ENCODE measurements around the gene PDE11A. TPM values are rescaled to one million over a fixed set of nuclear protein-coding genes. Genes with fewer than 3 reads are reported as not detected.

Gene PDE11A
- total and polyA plus RNA-seq, 2 of the 8 experiments (the other 6 are each of a cell fraction or from before 2014, with no cell fraction given): 0.19 to 0.23 TPM

GRCh38 chr2:178076130-178076529 is 3.6 kb upstream of the PDE11A start:
- Histone ChIP-seq H4K8ac (ENCODE audit: extremely low read depth, insufficient read depth, low read length) (no peak overlapping the region), H2AK5ac (ENCODE audit: low read depth, low read length) (no peak overlapping the region), H3K27ac (ENCODE audit: low read depth, low read length) (no peak overlapping the region), H3K4me3 (ENCODE audit: extremely low read depth in 1 of 4, insufficient read depth in 2 of 4, low read depth in 3 of 4, low read length in 4 of 4) (no peak overlapping the region), H2BK20ac (ENCODE audit: low read length) (no peak overlapping the region), H3K27me3 (replicated peaks in 1 of 4; ENCODE audit: control insufficient read depth in 3 of 4, extremely low read depth in 1 of 4, insufficient read depth in 3 of 4, low read length in 3 of 4) (peaks cover 0 to 12% (median 10%) of the 10 kb centered on the region in 4 experiments; a peak in 4 of 7 replicates), H3K4me1 (replicated peaks in 1 of 4; ENCODE audit: control insufficient read depth in 3 of 4, insufficient read depth in 4 of 4, low read length in 3 of 4) (peaks cover 0 to 7% (median 1%) of the 10 kb centered on the region in 4 experiments; a peak in 2 of 7 replicates), H4K5ac (ENCODE audit: insufficient read length, low read depth, low read length) (no peak overlapping the region), H2BK15ac (ENCODE audit: low read length) (no peak overlapping the region), H3K23ac (ENCODE audit: insufficient read length) (no peak overlapping the region), H3K18ac (ENCODE audit: extremely low read depth, low read length) (no peak overlapping the region), H3K79me2 (ENCODE audit: control insufficient read depth in 1 of 2, insufficient read depth in 2 of 2, low read length in 2 of 2) (no peaks in the 10 kb centered on the region), H2AFZ (ENCODE audit: low read length) (no peak overlapping the region), H3K23me2 (ENCODE audit: low read depth, low read length) (peaks cover 9% of the 10 kb centered on the region), H3K9ac (replicated peaks in 1 of 4; ENCODE audit: extremely low read depth in 1 of 4, low read depth in 3 of 4, low read length in 3 of 4) (no peak overlapping the region), H4K91ac (replicated peaks; ENCODE audit: insufficient read length, low read length) (no peak overlapping the region), H3K36me3 (ENCODE audit: control insufficient read depth in 2 of 4, insufficient read depth in 4 of 4, low read length in 3 of 4) (no peaks in the 10 kb centered on the region), H3K79me1 (ENCODE audit: low read depth, low read length) (no peaks in the 10 kb centered on the region), H3K56ac (replicated peaks; ENCODE audit: insufficient read length, low read depth, low read length) (no peak overlapping the region), H3K14ac (ENCODE audit: insufficient read length) (no peak overlapping the region), H2BK5ac (ENCODE audit: low read depth, low read length) (no peak overlapping the region), H2BK12ac (ENCODE audit: low read depth, low read length) (no peak overlapping the region), H3K9me3 (ENCODE audit: insufficient read depth in 2 of 2, low read depth in 1 of 2, low read length in 1 of 2) (peaks cover 2 to 4% of the 10 kb centered on the region in 2 experiments; a peak in 1 of 4 replicates), H4K20me1 (replicated peaks in 1 of 2; ENCODE audit: control insufficient read depth in 1 of 2, insufficient read depth in 2 of 2, low read length in 2 of 2) (no peaks in the 10 kb centered on the region), H2BK120ac (replicated peaks; ENCODE audit: low read depth, low read length) (no peak overlapping the region), H3K4me2 (ENCODE audit: insufficient read depth in 1 of 2, low read depth in 2 of 2, low read length in 2 of 2) (no peak overlapping the region), H3K4ac (replicated peaks; ENCODE audit: insufficient read length, low read depth, low read length) (no peak overlapping the region)
- ChIA-PET POLR2A (ENCODE audit: partially characterized antibody) (no interaction called here), CTCF (ENCODE audit: partially characterized antibody) (interaction anchor here (1.4 kb wide), 1 partner anchor 337 kb away, joined by 3 read pairs; no protein-coding TSS in a partner anchor)
- FAIRE-seq (no peak), DNase-seq (ENCODE audit: low read depth in 1 of 2, low spot score in 2 of 2) (no peak)
- TF ChIP-seq, protein P1, sequence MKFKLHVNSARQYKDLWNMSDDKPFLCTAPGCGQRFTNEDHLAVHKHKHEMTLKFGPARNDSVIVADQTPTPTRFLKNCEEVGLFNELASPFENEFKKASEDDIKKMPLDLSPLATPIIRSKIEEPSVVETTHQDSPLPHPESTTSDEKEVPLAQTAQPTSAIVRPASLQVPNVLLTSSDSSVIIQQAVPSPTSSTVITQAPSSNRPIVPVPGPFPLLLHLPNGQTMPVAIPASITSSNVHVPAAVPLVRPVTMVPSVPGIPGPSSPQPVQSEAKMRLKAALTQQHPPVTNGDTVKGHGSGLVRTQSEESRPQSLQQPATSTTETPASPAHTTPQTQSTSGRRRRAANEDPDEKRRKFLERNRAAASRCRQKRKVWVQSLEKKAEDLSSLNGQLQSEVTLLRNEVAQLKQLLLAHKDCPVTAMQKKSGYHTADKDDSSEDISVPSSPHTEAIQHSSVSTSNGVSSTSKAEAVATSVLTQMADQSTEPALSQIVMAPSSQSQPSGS (IDR thresholded peaks at IDR 0.05; ENCODE audit: low read length): no peak
- TF ChIP-seq ASH2L (IDR thresholded peaks at IDR 0.05; ENCODE audit: low read length) (no peak), HDAC2 (IDR thresholded peaks at IDR 0.05; ENCODE audit: borderline replicate concordance in 1 of 2, low read depth in 2 of 2, low read length in 2 of 2) (no peak), HDAC6 (IDR thresholded peaks at IDR 0.05; ENCODE audit: low read depth, low read length) (no peak), SP4 (IDR thresholded peaks at IDR 0.05; ENCODE audit: low read length) (no peak), SP2 (IDR thresholded peaks at IDR 0.05; ENCODE audit: low read length) (no peak), CEBPB (IDR thresholded peaks at IDR 0.05; ENCODE audit: low read depth, low read length) (no peak), JUND (IDR thresholded peaks at IDR 0.05; ENCODE audit: low read length) (no peak), GTF2F1 (IDR thresholded peaks at IDR 0.05; ENCODE audit: borderline replicate concordance, low read depth, low read length) (no peak), CBX8 (IDR thresholded peaks at IDR 0.05; ENCODE audit: borderline replicate concordance, low read depth, low read length) (no peak)

Data from H1 (cell line).